Type B pancreatic cell (in vitro differentiated cells): ENCODE data around the gene FOXE3. TPM values are rescaled to one million over a fixed set of nuclear protein-coding genes. Genes with fewer than 3 reads are reported as not detected.

Experiments
- DNase-seq: peaks from one replicate; pipeline ENCODE4 v3.0.0; 2021; ENCODE audit warnings: mixed read lengths; ENCODE audit not compliant: unreplicated experiment; ENCODE audit errors: extremely low spot score
- H3K27ac Mint-ChIP-seq: 2 replicates; pipeline ENCODE4 v1.8.0; 2021; ENCODE audit warnings: mild to moderate bottlenecking, mixed read lengths
- H3K27me3 Mint-ChIP-seq: 2 replicates; pipeline ENCODE4 v1.8.0; 2021; ENCODE audit warnings: mixed read lengths
- H3K36me3 Mint-ChIP-seq: 2 replicates; pipeline ENCODE4 v1.8.0; 2021; ENCODE audit warnings: mixed read lengths
- H3K4me1 Mint-ChIP-seq: one replicate; pipeline ENCODE4 v1.8.0; 2021; ENCODE audit warnings: mixed read lengths; ENCODE audit not compliant: unreplicated experiment
- H3K4me3 Mint-ChIP-seq: 2 replicates; pipeline ENCODE4 v1.8.0; 2021; ENCODE audit warnings: mild to moderate bottlenecking, mixed read lengths
- H3K9me3 Mint-ChIP-seq: 2 replicates; pipeline ENCODE4 v1.8.0; 2021; ENCODE audit warnings: mixed read lengths
- long read RNA-seq: library from polyadenylated mRNA; unstranded; transcript quantifications from one replicate; pipeline ENCODE4 v2.0.0, GENCODE V29; 2020
- total RNA-seq: library from RNA; stranded (reverse); gene quantifications from 2 replicates; pipeline ENCODE4 v1.2.1, GENCODE V29; 2021; ENCODE audit warnings: low replicate concordance
- TF ChIP-seq, protein P1 (sequence below): fragments of 200-600 bp; sonication (generic); conservative IDR thresholded peaks from 2 replicates; pipeline ENCODE4 v1.5.0; 2021; ENCODE audit warnings: antibody characterized with exemption, mild to moderate bottlenecking

FOXE3 gene
- total RNA-seq = 0.14 TPM in 1 of 2 replicates, not detected in the other
- long read RNA-seq = 0 reads

- TF ChIP-seq, protein P1, sequence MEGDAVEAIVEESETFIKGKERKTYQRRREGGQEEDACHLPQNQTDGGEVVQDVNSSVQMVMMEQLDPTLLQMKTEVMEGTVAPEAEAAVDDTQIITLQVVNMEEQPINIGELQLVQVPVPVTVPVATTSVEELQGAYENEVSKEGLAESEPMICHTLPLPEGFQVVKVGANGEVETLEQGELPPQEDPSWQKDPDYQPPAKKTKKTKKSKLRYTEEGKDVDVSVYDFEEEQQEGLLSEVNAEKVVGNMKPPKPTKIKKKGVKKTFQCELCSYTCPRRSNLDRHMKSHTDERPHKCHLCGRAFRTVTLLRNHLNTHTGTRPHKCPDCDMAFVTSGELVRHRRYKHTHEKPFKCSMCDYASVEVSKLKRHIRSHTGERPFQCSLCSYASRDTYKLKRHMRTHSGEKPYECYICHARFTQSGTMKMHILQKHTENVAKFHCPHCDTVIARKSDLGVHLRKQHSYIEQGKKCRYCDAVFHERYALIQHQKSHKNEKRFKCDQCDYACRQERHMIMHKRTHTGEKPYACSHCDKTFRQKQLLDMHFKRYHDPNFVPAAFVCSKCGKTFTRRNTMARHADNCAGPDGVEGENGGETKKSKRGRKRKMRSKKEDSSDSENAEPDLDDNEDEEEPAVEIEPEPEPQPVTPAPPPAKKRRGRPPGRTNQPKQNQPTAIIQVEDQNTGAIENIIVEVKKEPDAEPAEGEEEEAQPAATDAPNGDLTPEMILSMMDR = no peak
- Mint-ChIP-seq H3K4me1 (no peaks in the 10 kb centered on the region), H3K36me3 (no peaks in the 10 kb centered on the region), H3K27me3 (peaks cover 72% of the 10 kb centered on the region), H3K9me3 (no peaks in the 10 kb centered on the region), H3K4me3 (peak within 1 kb of the TSS; percentile 82), H3K27ac (no peak within 1 kb of the TSS)
- DNase-seq = no peak
Measured at GRCh38 chr1:47415728-47416318, at the start of gene FOXE3. Gene FOXE3 (plus strand): TSS chr1:47416285. CDS start chr1:47416316, 31 bp downstream.

DNA sequence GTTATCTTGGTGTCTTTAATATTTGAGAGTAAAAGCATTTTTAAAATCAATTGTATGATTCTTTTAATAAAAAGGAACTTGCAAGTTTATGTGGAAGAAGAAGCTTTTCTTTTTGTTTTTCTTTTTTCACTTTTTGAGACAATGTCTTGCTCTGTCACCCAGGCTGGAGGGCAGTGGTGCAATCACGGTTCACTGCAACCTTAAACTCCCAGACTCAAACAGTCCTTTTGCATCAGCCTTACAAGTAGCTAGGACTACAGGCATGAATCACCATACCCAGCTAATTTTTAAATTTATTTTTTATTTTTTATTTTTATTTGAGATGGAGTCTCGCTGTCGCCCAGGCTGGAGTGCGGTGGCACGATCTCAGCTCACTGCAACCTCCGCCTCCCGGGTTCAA lies 48.4 kb upstream of the FOXE3 start:
- Mint-ChIP-seq H3K27ac (no peak overlapping the region), H3K4me3 (no peak overlapping the region), H3K4me1 (no peaks in the 10 kb centered on the region), H3K36me3 (peaks cover 11% of the 10 kb centered on the region), H3K9me3 (no peaks in the 10 kb centered on the region), H3K27me3 (no peaks in the 10 kb centered on the region)
- TF ChIP-seq, protein P1 = no peak
- DNase-seq = no peak

DNA sequence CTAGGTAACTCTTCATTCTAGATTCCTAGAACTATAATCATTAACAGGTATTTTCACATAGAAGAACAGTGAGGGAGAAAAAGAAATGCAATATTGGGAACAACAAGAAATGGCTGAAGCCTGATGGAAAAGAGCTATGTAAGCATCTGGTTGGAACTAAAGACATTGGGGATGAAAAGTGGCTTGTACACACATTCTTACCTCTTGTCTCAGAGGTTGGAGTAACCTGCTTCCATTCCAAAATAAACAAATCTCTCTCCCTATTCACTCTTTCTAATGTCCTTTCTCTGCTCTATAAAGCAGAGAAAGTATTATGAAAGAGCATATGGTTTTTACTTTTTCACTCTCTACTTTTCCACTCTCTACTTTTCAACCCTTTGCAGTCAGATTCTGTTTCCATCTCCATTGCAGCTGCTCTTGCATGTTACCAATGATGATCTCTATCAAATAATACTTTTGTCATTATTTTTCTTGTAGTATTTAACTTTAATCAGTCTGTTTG lies 45.0 kb upstream of the FOXE3 start:
- peaks cover 23% of the 10 kb centered on the region for H3K36me3 Mint-ChIP-seq
- no peak overlapping the region for H3K4me3 Mint-ChIP-seq
- H3K4me1 Mint-ChIP-seq = no peaks in the 10 kb centered on the region
- no peaks in the 10 kb centered on the region for H3K9me3 Mint-ChIP-seq
- DNase-seq = no peak
- TF ChIP-seq, protein P1 = no peak
- H3K27me3 Mint-ChIP-seq = no peaks in the 10 kb centered on the region
- no peak overlapping the region for H3K27ac Mint-ChIP-seq

GRCh38 chr1:47374501-47374900 lies 41.6 kb upstream of the FOXE3 start:
- H3K4me1 Mint-ChIP-seq = peaks cover 8% of the 10 kb centered on the region
- no peaks in the 10 kb centered on the region for H3K27me3 Mint-ChIP-seq
- H3K27ac Mint-ChIP-seq = no peak overlapping the region
- H3K36me3 Mint-ChIP-seq = peaks cover 27% of the 10 kb centered on the region
- no peaks in the 10 kb centered on the region for H3K9me3 Mint-ChIP-seq
- TF ChIP-seq, protein P1 = no peak
- DNase-seq = no peak
- H3K4me3 Mint-ChIP-seq = no peak overlapping the region

- no peak for DNase-seq
- Mint-ChIP-seq H3K9me3 (no peaks in the 10 kb centered on the region), H3K36me3 (peaks cover 26% of the 10 kb centered on the region), H3K4me1 (peaks cover 8% of the 10 kb centered on the region), H3K27ac (no peak overlapping the region), H3K4me3 (no peak overlapping the region), H3K27me3 (no peaks in the 10 kb centered on the region)
- TF ChIP-seq, protein P1 = no peak
Measured at GRCh38 chr1:47378147-47378546, 37.9 kb upstream of the FOXE3 start.
